GM20431 (cell line): ENCODE results near the gene IDE.
"Not testable (repeated sequence)": the region's sequence is repeated elsewhere in the genome, so short reads cannot be mapped to it uniquely, and the experiment has no call there.

ENCODE experiments used
- in situ Hi-C: fragments of 300-500 bp; cut with MseI, MboI; formaldehyde crosslinking; loops from one replicate; pipeline ENCODE4 v1.15.0; 2020; ENCODE audit warnings: low sequenced_read_pairs; ENCODE audit not compliant: unreplicated experiment

IDE gene

GRCh38 chr10:92573798-92574547 lies at the start of gene IDE:
Gene IDE, minus strand, starts transcription at chr10:92574093. Its CDS starts 74 bp downstream, at chr10:92574019.
- in situ Hi-C loops = no loop called here

GRCh38 chr10:92619368-92619767 lies 45.5 kb upstream of the IDE start:
- in situ Hi-C loops = no loop called here

DNA sequence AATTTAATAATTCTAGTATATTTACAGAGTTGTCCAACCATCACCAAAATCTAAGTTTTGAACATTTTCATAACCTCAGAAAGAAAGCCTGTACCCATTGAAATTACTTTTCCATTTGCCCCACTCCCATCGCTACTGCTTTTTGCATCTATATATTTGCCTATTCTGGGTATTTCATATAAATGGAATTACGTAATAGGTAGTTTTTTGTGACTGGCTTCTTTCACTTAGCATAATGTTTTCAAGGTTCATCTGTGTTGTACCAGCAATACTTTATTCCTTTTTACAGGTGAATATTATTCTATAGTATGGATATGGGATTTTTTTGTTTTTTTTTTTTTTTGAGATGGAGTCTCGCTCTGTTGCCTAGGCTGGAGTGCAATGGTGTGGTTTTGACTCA lies 41.6 kb upstream of the IDE start:
- in situ Hi-C loops = no loop called here

GRCh38 chr10:92604841-92605240 lies 30.9 kb upstream of the IDE start:
- in situ Hi-C loops = no loop called here

GRCh38 chr10:92598321-92598720 lies 24.4 kb upstream of the IDE start:
- in situ Hi-C loops = no loop called here

GRCh38 chr10:92595505-92595904 lies 21.6 kb upstream of the IDE start:
- in situ Hi-C loops = no loop called here

DNA sequence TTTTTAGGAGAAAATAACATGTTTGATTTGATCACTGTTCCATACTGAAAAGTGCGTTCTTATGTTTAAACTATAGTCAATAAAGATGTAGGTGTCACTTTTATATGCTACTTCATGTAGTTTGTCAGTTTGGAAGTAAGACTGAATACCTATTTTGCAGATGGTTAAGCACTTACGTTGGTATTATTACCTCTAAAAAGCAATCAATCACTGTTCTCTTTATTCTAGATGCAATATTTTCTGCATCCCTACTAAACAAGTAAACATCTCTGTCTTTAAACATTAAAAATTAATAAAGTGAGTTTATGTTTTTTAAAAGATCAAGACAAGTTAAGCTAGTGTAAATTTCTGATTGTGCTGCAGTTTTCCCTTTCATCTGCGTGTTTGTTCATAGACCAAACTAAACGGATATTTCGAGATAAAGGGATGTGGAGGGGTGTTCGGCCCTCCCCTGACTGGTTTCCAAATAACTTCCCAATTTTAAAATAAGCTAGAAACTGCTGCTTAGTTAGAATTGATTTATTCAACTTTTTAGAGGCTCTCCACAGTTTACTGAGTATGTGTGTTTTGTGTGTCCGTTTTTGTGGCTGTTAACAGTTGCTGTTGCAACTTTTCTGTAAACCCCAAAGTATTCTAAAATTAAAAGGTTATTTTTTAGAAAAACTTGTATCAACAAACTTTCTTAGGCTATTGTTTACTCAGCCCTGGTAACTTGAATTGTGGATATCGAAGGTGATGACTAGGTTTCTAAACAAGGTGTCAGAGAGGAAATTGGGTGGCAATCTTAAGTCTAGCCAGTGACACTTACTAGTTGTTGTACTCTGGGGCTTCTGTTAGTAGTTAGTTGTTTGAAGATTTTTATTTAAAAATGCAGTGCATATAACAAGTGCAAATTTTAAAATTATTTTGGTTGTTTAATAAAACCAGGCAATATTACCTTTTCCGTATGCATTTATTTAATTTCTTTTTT lies 20.0 kb upstream of the IDE start:
- in situ Hi-C loops = no loop called here

- in situ Hi-C loops = no loop called here
Measured at GRCh38 chr10:92592761-92593618, 19.1 kb upstream of the IDE start, which contains the start of gene KIF11. Gene KIF11, plus strand, starts transcription at chr10:92593130. Its CDS starts 246 bp downstream, at chr10:92593376.

GRCh38 chr10:92591550-92592022 lies 17.7 kb upstream of the IDE start:
- in situ Hi-C loops = no loop called here

- in situ Hi-C loops = no loop called here
Measured at GRCh38 chr10:92590623-92591549, 17.0 kb upstream of the IDE start.

- in situ Hi-C loops = not testable (repeated sequence)
Measured at GRCh38 chr10:92582347-92582746, 8.5 kb upstream of the IDE start.

DNA sequence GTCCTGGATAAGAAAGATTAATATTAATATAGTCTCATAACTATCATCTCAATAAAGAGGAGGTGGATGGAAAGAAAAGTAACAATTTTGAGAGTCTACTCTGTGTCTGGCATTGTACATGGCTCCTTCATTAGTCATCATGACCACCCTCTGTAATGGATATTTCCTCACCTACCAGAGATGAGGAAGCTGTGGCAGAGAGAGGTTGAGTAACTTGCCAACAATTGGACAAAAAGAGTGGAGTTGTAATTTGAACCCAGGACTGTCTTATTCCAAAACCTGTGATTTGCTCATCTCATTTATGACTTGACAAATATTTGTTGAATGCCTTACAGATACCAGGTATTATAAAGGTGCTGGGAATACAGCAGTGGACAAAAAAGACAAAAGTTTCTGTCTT lies 2.1 kb upstream of the IDE start:
- in situ Hi-C loops = no loop called here

GRCh38 chr10:92574548-92575261 lies 812 bp upstream of the IDE start:
- in situ Hi-C loops = no loop called here

DNA sequence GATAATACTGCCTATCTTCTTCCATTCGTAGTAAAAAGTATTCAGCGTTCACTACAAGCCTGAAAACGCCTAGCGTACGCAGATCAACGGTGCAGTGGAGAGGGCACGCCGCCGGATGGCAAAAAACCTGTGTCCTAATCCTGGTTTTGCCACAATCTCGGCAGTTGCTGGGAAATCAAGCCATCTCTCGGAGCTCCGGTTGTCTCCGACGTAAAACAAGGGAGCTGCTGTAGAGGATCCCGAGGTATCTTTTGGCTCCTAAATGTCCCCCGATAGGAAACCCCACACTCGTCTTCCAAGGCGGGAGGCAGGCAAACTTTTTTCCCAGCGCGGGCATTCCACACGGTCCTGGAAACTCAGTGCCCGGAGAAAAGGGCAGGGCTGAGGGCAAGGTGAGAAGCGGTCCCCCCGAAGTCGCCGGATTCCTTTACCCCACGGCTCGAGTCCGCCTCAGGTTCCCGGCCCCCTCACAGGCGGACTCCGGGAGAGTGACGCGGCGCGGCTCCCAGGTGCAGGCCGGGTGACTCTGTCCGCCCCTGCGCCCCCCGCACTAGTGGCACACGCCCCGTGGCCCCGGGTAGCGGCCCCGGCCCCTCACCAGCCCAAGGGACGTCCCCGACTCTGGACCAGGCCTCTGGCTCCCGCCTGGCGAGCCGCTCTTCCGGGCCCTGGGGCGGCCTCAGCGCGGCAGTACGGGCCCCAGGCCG lies 649 bp downstream of the IDE start:
- in situ Hi-C loops = no loop called here

GRCh38 chr10:92572362-92573090 lies 1.4 kb downstream of the IDE start:
- in situ Hi-C loops = no loop called here

DNA sequence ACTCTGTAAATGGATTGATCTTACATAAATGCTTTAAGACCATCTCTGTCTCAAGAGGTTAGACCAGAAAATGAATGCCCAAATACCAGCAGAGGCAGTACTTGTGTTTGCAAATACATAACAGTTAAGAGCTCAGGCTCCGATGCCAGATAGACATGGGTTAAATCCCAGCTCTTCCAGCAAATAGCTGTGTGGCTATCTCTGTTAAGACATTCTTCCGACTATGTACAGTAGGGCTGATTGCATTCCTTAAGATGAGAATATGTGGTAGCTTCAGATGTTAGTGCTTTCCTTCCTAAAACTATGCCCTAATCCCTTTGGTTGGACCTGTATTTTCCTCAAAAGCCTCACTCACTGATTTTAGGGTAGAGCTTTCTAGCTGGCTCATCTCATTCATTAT lies 2.2 kb downstream of the IDE start:
- in situ Hi-C loops = no loop called here

GRCh38 chr10:92569663-92570062 lies 4.2 kb downstream of the IDE start:
- in situ Hi-C loops = not testable (repeated sequence)
